Neural cell (in vitro differentiated cells): ENCODE results near the gene CGNL1.

Experiments used
- CTCF ChIP-seq: fragments of 450-650 bp; IDR thresholded peaks from 2 replicates; pipeline ENCODE4 v1.5.1; 2014; ENCODE audit warnings: antibody characterized with exemption, mild to moderate bottlenecking, moderate library complexity; ENCODE audit not compliant: poor library complexity, severe bottlenecking
- EP300 ChIP-seq: fragments of 450-650 bp; conservative IDR thresholded peaks from 2 replicates; pipeline ENCODE4 v1.6.1; 2014; ENCODE audit warnings: antibody characterized with exemption, mild to moderate bottlenecking, moderate library complexity; ENCODE audit not compliant: poor library complexity, severe bottlenecking
- EZH2 ChIP-seq: fragments of 200-600, 300-800 bp; shearing (Covaris generic), sonication (generic); IDR thresholded peaks from 2 replicates; pipeline ENCODE4 v1.6.1; 2014; ENCODE audit warnings: antibody characterized with exemption, low read length, borderline replicate concordance, mild to moderate bottlenecking; ENCODE audit not compliant: insufficient read depth, poor library complexity, severe bottlenecking
- RAD21 ChIP-seq: fragments of 450-650 bp; conservative IDR thresholded peaks from 2 replicates; pipeline ENCODE4 v1.6.1; 2014; ENCODE audit warnings: antibody characterized with exemption, mild to moderate bottlenecking, moderate library complexity
- REST ChIP-seq: IDR thresholded peaks from 2 replicates; pipeline ENCODE4 v1.6.1; 2012; ENCODE audit warnings: borderline replicate concordance
- SMC3 ChIP-seq: fragments of 450-650 bp; conservative IDR thresholded peaks from 2 replicates; pipeline ENCODE4 v1.6.1; 2014; ENCODE audit warnings: antibody characterized with exemption, mild to moderate bottlenecking, moderate library complexity; ENCODE audit not compliant: poor library complexity
- TAF1 ChIP-seq: IDR thresholded peaks from 2 replicates; pipeline ENCODE4 v1.6.1; 2012; ENCODE audit warnings: low read depth

- TF ChIP-seq CTCF (no peak), REST (no peak), RAD21 (no peak), EZH2 (no peak), EP300 (no peak), TAF1 (no peak), SMC3 (no peak)
These were observed 177.9 kb downstream of the CGNL1 start for GRCh38 chr15:57554063-57554811.
